HG03025 (cell line): ENCODE measurements around the gene NACC1.
"Not testable (repeated sequence)": the region's sequence is repeated elsewhere in the genome, so short reads cannot be mapped to it uniquely, and the experiment has no call there.

Experiments
- ATAC-seq: cut with Tn5 transposase; IDR thresholded peaks from one replicate; pipeline ENCODE4 v1.9.1; 2021; ENCODE audit warnings: mild to moderate bottlenecking, moderate library complexity; ENCODE audit not compliant: unreplicated experiment, low FRiP score

The NACC1 gene

GRCh38 chr19:13160557-13160956 is 42.5 kb downstream of the NACC1 start:
- no peak for ATAC-seq

GRCh38 chr19:13162724-13163608 is 44.9 kb downstream of the NACC1 start:
- no peak for ATAC-seq

GRCh38 chr19:13163609-13164342 is 45.7 kb downstream of the NACC1 start:
- no peak for ATAC-seq

GRCh38 chr19:13164343-13165161 is 46.5 kb downstream of the NACC1 start:
- no peak for ATAC-seq

GRCh38 chr19:13165162-13165997 is 47.3 kb downstream of the NACC1 start:
- ATAC-seq = no peak

- not testable (repeated sequence) for ATAC-seq
Measured at GRCh38 chr19:13166151-13166550, 48.1 kb downstream of the NACC1 start.

GRCh38 chr19:13169769-13170168 is 51.7 kb downstream of the NACC1 start:
- no peak for ATAC-seq

GRCh38 chr19:13171146-13171545 is 53.1 kb downstream of the NACC1 start:
- ATAC-seq = no peak

GRCh38 chr19:13172346-13173138 is 54.5 kb downstream of the NACC1 start:
- no peak for ATAC-seq

- no peak for ATAC-seq
Measured at GRCh38 chr19:13173139-13173737, 55.2 kb downstream of the NACC1 start.

- ATAC-seq = no peak
Measured at GRCh38 chr19:13176345-13176744, 58.3 kb downstream of the NACC1 start.

- ATAC-seq = not testable (repeated sequence)
Measured at GRCh38 chr19:13177584-13177983, 59.5 kb downstream of the NACC1 start.

GRCh38 chr19:13178291-13178690 is 60.2 kb downstream of the NACC1 start:
- ATAC-seq = not testable (repeated sequence)

GRCh38 chr19:13181747-13182388 is 63.8 kb downstream of the NACC1 start:
- ATAC-seq = no peak

GRCh38 chr19:13184926-13185325 is 66.9 kb downstream of the NACC1 start:
- ATAC-seq = not testable (repeated sequence)

GRCh38 chr19:13185763-13186657 is 67.9 kb downstream of the NACC1 start:
- ATAC-seq = not testable (repeated sequence)

- ATAC-seq = not testable (repeated sequence)
Measured at GRCh38 chr19:13186688-13187087, 68.6 kb downstream of the NACC1 start.
